GM12891 (cell line): ENCODE measurements around the gene RAB23.

Experiments
- PAX5 ChIP-seq: IDR thresholded peaks from 2 replicates; pipeline ENCODE4 v1.6.1; 2011; ENCODE audit warnings: low read length, moderate library complexity, mild to moderate bottlenecking; ENCODE audit not compliant: insufficient read depth, severe bottlenecking
- POLR2A ChIP-seq: IDR thresholded peaks from 2 replicates; pipeline ENCODE4 v1.6.1; 2011; ENCODE audit warnings: low read depth, low read length, control low read depth
- POLR2AphosphoS5 ChIP-seq: IDR thresholded peaks from 2 replicates; pipeline ENCODE4 v1.6.1; 2011; ENCODE audit warnings: low read depth, low read length, control low read depth
- TAF1 ChIP-seq: IDR thresholded peaks from 2 replicates; pipeline ENCODE4 v1.6.1; 2011; ENCODE audit warnings: low read depth, low read length, control low read depth

DNA sequence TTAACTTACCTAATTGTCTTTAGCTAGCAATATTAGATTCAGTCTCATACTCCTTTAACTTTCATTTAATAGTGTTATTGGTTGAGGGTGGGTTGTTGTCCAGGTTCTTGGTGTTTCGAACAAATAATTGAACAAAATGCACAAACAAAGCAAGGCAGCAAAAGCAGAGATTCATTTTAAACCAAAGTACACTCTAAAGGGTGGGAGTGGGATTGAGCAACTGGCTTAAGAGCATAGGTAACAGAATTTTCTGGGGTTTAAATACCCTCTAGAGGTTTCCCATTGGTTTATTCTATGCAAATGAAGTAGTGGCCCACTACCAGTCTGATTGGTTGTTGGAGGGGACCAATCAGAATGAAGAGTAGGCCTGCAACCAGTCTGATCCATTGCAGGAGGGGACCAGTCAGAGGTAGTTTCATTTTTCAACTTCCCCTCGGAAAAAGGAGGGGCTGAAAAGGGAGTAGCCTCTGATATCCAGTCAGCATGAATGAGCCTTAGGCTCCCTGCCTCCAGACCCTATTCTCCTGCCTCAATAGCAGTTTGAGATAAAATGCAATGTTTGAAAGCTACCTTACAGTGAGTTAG lies 26.3 kb upstream of the RAB23 start:
- no peak for TF ChIP-seq POLR2AphosphoS5
- no peak for TF ChIP-seq POLR2A
- TF ChIP-seq PAX5, result no peak
- TF ChIP-seq TAF1, result no peak
